GM12892 (cell line): Measurements from ENCODE around the gene TRDN.

Experiments used
- POLR2A ChIP-seq: IDR thresholded peaks from 2 replicates; pipeline ENCODE4 v1.6.1; 2011; ENCODE audit warnings: low read depth, low read length, control low read depth
- POLR2AphosphoS5 ChIP-seq: IDR thresholded peaks from 2 replicates; pipeline ENCODE4 v1.6.1; 2011; ENCODE audit warnings: low read depth, low read length, control low read depth
- TAF1 ChIP-seq: IDR thresholded peaks from 2 replicates; pipeline ENCODE4 v1.6.1; 2011; ENCODE audit warnings: low read depth, mild to moderate bottlenecking, control low read depth, low read length, borderline replicate concordance

DNA sequence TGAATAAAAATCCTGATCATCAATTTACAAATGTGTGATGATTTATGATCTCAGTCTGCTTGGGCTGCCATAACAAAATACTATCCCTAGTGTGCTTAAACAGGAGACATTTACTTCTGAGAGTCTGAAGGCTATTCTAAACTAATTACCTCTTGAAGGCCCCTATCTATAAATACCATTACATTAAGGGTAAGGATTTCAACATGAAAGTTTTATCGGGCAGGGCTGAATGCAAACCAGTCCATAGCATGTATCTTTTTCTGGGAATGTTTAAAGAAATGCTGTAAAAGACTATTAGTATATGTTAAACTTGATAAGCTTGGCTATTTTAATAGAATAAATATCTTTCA, 48.2 kb downstream of the TRDN start:
- TF ChIP-seq POLR2AphosphoS5: no peak
- no peak for TF ChIP-seq POLR2A
- no peak for TF ChIP-seq TAF1
